ENCODE results near the gene CYP51A1. TPM values are rescaled to one million over a fixed set of nuclear protein-coding genes. Genes with fewer than 3 reads are reported as not detected.

CYP51A1 gene
- total and polyA plus RNA-seq, 8 donors = 8.0 to 115 (median 19.9) TPM

- H3K27ac ChIP-seq = no peak overlapping the region
- H3K36me3 ChIP-seq = no peaks in the 10 kb centered on the region
- intact Hi-C loops (cut with DNase I; ENCODE audit: low total_unique reads) = no loop called here
- no peak overlapping the region for H3K4me3 ChIP-seq
- WGBS, 5 donors = 34 to 51% (median 47%) methylated on average over 2 of the region's 2 CpGs
- peaks cover 7 to 20% (median 15%) of the 10 kb centered on the region in 4 donors for H3K4me1 ChIP-seq
- no peaks in the 10 kb centered on the region for H3K27me3 ChIP-seq
- DNase-seq = no peak
- TF ChIP-seq POLR2A (IDR thresholded peaks at IDR 0.05) = no peak
- no peak for TF ChIP-seq EP300 (IDR thresholded peaks at IDR 0.05)
- no peak for TF ChIP-seq POLR2AphosphoS5 (IDR thresholded peaks at IDR 0.05)
- TF ChIP-seq CTCF (IDR thresholded peaks at IDR 0.05) = no peak
- H3K9me3 ChIP-seq = no peaks in the 10 kb centered on the region
These were observed 3.3 kb upstream of the CYP51A1 start for GRCh38 chr7:92137557-92137956.

- no peak for TF ChIP-seq POLR2AphosphoS5 (IDR thresholded peaks at IDR 0.05)
- TF ChIP-seq POLR2A (IDR thresholded peaks at IDR 0.05) = no peak
- no peak for TF ChIP-seq EP300 (IDR thresholded peaks at IDR 0.05)
- TF ChIP-seq CTCF (IDR thresholded peaks at IDR 0.05) = no peak
- 15 to 25% (median 19%) methylated on average over 21 of the region's 21 CpGs for WGBS, 5 donors
- Histone ChIP-seq H3K36me3 (peaks cover 0 to 10% (median 7%) of the 10 kb centered on the region in 4 donors), H3K27me3 (no peaks in the 10 kb centered on the region), H3K4me1 (peaks cover 7 to 38% (median 26%) of the 10 kb centered on the region in 4 donors), H3K4me3 (peak overlapping the region; percentile 91 to 99 (median 96)), H3K27ac (peak overlapping the region; percentile 92 to 99 (median 93)), H3K9me3 (no peaks in the 10 kb centered on the region)
- intact Hi-C loops (cut with DNase I; ENCODE audit: low total_unique reads) = no loop called here
- peak; percentile 28 to 87 for DNase-seq
These were observed 994 bp upstream of the CYP51A1 start for GRCh38 chr7:92135052-92135889.

GRCh38 chr7:92133737-92134270 lies 473 bp downstream of the CYP51A1 start:
- WGBS, 5 donors = 0 to 1% (median 1%) methylated on average over 29 to 42 of the region's 42 CpGs

More at GRCh38 chr7:92133737-92134270, 473 bp downstream of the CYP51A1 start:
- Histone ChIP-seq H3K27me3 (no peaks in the 10 kb centered on the region), H3K4me3 (peak overlapping the region; percentile 91 to 99 (median 96)), H3K36me3 (peaks cover 0 to 25% (median 19%) of the 10 kb centered on the region in 4 donors), H3K27ac (peak overlapping the region; percentile 92 to 99 (median 93)), H3K4me1 (peaks cover 7 to 38% (median 26%) of the 10 kb centered on the region in 4 donors), H3K9me3 (no peaks in the 10 kb centered on the region)
- DNase-seq = peak; percentile 65 to 93
- intact Hi-C loops (cut with DNase I; ENCODE audit: low total_unique reads) = no loop called here
- TF ChIP-seq EP300 (IDR thresholded peaks at IDR 0.05) = no peak
- TF ChIP-seq POLR2AphosphoS5 (IDR thresholded peaks at IDR 0.05) = peak in 1 of 3 donors; percentile 20
- no peak for TF ChIP-seq POLR2A (IDR thresholded peaks at IDR 0.05)
- TF ChIP-seq CTCF (IDR thresholded peaks at IDR 0.05) = peak in 6 of 7 experiments; percentile 30 to 88 (median 81)

Data from stomach (tissue), 9 donors.